CD4-positive, alpha-beta T cell treated with Interleukin-6 at 100 ng/mL for 8 hours (primary cell): ENCODE results near the gene TBC1D5.

Experiments used
- DNase-seq: peaks from one replicate; pipeline ENCODE4 v3.0.0-alpha.2; 2020; ENCODE audit warnings: mixed read lengths, low spot score

TBC1D5 gene

GRCh38 chr3:17473761-17474160, 268.7 kb downstream of the TBC1D5 start:
- DNase-seq = no peak

GRCh38 chr3:17469954-17470353, 272.5 kb downstream of the TBC1D5 start:
- no peak for DNase-seq

GRCh38 chr3:17469520-17469919, 272.9 kb downstream of the TBC1D5 start:
- no peak for DNase-seq

GRCh38 chr3:17466028-17466427, 276.4 kb downstream of the TBC1D5 start:
- no peak for DNase-seq

- DNase-seq = no peak
Measured at GRCh38 chr3:17459470-17459993, 282.9 kb downstream of the TBC1D5 start.

GRCh38 chr3:17456650-17457049, 285.8 kb downstream of the TBC1D5 start:
- DNase-seq = no peak

- no peak for DNase-seq
Measured at GRCh38 chr3:17456046-17456445, 286.4 kb downstream of the TBC1D5 start.

GRCh38 chr3:17444865-17445264, 297.6 kb downstream of the TBC1D5 start:
- no peak for DNase-seq

GRCh38 chr3:17443142-17443541, 299.3 kb downstream of the TBC1D5 start:
- no peak for DNase-seq

- no peak for DNase-seq
Measured at GRCh38 chr3:17442332-17443049, 299.9 kb downstream of the TBC1D5 start.

GRCh38 chr3:17433876-17434275, 308.6 kb downstream of the TBC1D5 start:
- no peak for DNase-seq

- DNase-seq = no peak
Measured at GRCh38 chr3:17432236-17432635, 310.2 kb downstream of the TBC1D5 start.

GRCh38 chr3:17431484-17432045, 310.9 kb downstream of the TBC1D5 start:
- no peak for DNase-seq

- no peak for DNase-seq
Measured at GRCh38 chr3:17431004-17431403, 311.4 kb downstream of the TBC1D5 start.

- no peak for DNase-seq
Measured at GRCh38 chr3:17430582-17430981, 311.8 kb downstream of the TBC1D5 start.

- DNase-seq = no peak
Measured at GRCh38 chr3:17423786-17424536, 318.5 kb downstream of the TBC1D5 start.

- no peak for DNase-seq
Measured at GRCh38 chr3:17422636-17423035, 319.8 kb downstream of the TBC1D5 start.

- DNase-seq = no peak
Measured at GRCh38 chr3:17420668-17421067, 321.8 kb downstream of the TBC1D5 start.

- DNase-seq = peak; percentile 46
Measured at GRCh38 chr3:17412950-17413530, 329.4 kb downstream of the TBC1D5 start.

- DNase-seq = no peak
Measured at GRCh38 chr3:17411157-17411877, 331.1 kb downstream of the TBC1D5 start.

GRCh38 chr3:17407576-17407975, 334.9 kb downstream of the TBC1D5 start:
- no peak for DNase-seq

- DNase-seq = no peak
Measured at GRCh38 chr3:17404548-17404947, 337.9 kb downstream of the TBC1D5 start.
